Mesothelial cell of epicardium (in vitro differentiated cells): ENCODE results near the gene SAP30BP. TPM values are rescaled to one million over a fixed set of nuclear protein-coding genes. Genes with fewer than 3 reads are reported as not detected.

ENCODE experiments used
- DNase-seq, 2 experiments: peaks; one replicate each; pipeline ENCODE4 v3.0.0; 2021; ENCODE audit warnings: low spot score in 2 of 2; ENCODE audit not compliant: unreplicated experiment in 2 of 2
- H3K27ac Mint-ChIP-seq: 2 replicates; pipeline ENCODE4 v1.8.0; 2021; ENCODE audit warnings: mixed read lengths
- H3K27me3 Mint-ChIP-seq: 2 replicates; pipeline ENCODE4 v1.8.0; 2021; ENCODE audit warnings: low read depth, mixed read lengths
- H3K36me3 Mint-ChIP-seq: 2 replicates; pipeline ENCODE4 v1.8.0; 2021; ENCODE audit warnings: mixed read lengths
- H3K4me1 Mint-ChIP-seq: 2 replicates; pipeline ENCODE4 v1.8.0; 2021; ENCODE audit warnings: mixed read lengths
- H3K4me3 Mint-ChIP-seq: 2 replicates; pipeline ENCODE4 v1.8.0; 2021; ENCODE audit warnings: mild to moderate bottlenecking, moderate library complexity, mixed read lengths
- H3K9me3 Mint-ChIP-seq: 2 replicates; pipeline ENCODE4 v1.8.0; 2021; ENCODE audit warnings: mixed read lengths
- total RNA-seq: library from RNA; stranded (reverse); gene quantifications from 3 replicates; pipeline ENCODE4 v1.2.1, GENCODE V29; 2021
- TF ChIP-seq, protein P1 (sequence below): fragments of 200-600 bp; sonication (generic); IDR thresholded peaks from one replicate; pipeline ENCODE4 v1.5.0; 2021; ENCODE audit warnings: antibody characterized with exemption; ENCODE audit not compliant: unreplicated experiment

Gene SAP30BP
- total RNA-seq: 96.0 to 109 TPM (median 106 TPM) in 3 replicates

GRCh38 chr17:75666959-75667790 is at the start of gene SAP30BP, which contains the start of gene RECQL5:
Gene SAP30BP, plus strand, starts transcription at chr17:75667338. Its CDS starts 35 bp downstream, at chr17:75667373.
Gene RECQL5, minus strand, starts transcription at chr17:75667154. Its CDS starts 597 bp downstream, at chr17:75666557.
- Mint-ChIP-seq H3K27me3 (no peaks in the 10 kb centered on the region), H3K27ac (peak within 1 kb of the TSS; percentile 83), H3K4me1 (peaks cover 17% of the 10 kb centered on the region), H3K4me3 (peak within 1 kb of the TSS; percentile 59), H3K36me3 (peaks cover 26% of the 10 kb centered on the region), H3K9me3 (no peaks in the 10 kb centered on the region)
- peak; percentile 97 to 98 for DNase-seq
- TF ChIP-seq, protein P1, sequence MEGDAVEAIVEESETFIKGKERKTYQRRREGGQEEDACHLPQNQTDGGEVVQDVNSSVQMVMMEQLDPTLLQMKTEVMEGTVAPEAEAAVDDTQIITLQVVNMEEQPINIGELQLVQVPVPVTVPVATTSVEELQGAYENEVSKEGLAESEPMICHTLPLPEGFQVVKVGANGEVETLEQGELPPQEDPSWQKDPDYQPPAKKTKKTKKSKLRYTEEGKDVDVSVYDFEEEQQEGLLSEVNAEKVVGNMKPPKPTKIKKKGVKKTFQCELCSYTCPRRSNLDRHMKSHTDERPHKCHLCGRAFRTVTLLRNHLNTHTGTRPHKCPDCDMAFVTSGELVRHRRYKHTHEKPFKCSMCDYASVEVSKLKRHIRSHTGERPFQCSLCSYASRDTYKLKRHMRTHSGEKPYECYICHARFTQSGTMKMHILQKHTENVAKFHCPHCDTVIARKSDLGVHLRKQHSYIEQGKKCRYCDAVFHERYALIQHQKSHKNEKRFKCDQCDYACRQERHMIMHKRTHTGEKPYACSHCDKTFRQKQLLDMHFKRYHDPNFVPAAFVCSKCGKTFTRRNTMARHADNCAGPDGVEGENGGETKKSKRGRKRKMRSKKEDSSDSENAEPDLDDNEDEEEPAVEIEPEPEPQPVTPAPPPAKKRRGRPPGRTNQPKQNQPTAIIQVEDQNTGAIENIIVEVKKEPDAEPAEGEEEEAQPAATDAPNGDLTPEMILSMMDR: no peak

- Mint-ChIP-seq H3K4me3 (no peak overlapping the region), H3K27me3 (no peaks in the 10 kb centered on the region), H3K27ac (no peak overlapping the region), H3K9me3 (no peaks in the 10 kb centered on the region), H3K4me1 (peaks cover 6% of the 10 kb centered on the region), H3K36me3 (peaks cover 2% of the 10 kb centered on the region)
- TF ChIP-seq, protein P1: no peak
- DNase-seq: no peak
Observed at GRCh38 chr17:75617675-75618074, 49.5 kb upstream of the SAP30BP start.

DNA sequence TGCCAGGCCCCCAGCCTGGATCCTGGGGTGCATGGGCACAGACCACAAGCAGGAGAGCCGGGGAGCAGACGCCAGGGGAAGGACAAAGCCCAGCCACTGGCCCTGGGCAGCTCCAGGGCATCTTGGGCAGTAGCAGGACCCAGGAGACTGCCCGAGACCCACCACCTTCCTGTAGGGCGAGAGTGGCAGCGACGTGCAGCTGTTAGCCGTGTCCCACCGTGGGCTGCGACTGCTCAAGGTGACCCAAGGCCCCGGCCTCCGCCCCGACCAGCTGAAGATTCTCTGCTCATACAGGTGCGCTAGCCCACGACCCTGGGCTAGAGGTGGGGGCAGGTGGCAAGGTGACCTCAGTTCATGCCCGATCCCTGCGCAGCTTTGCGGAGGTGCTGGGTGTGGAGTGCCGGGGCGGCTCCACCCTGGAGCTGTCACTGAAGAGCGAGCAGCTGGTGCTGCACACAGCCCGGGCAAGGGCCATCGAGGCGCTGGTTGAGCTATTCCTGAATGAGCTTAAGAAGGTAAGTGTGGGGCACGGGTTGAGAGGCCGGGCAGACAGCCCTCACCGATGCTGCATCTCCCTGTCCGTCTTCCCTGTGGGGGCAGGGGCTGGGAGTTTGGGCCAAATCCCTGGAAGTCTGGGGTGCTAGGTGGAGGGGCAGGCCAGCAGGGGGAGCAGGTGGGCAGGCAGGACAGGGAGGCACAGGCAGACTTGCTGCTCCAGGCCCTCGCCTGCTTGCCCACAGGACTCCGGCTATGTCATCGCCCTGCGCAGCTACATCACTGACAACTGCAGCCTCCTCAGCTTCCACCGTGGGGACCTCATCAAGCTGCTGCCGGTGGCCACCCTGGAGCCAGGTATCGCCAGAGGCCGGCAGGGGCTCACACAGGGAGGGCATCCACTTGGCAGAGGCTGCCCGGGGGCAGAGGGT is 47.4 kb upstream of the SAP30BP start:
- no peak overlapping the region for H3K4me3 Mint-ChIP-seq
- DNase-seq: peak in 1 of 2 experiments; percentile 54
- H3K4me1 Mint-ChIP-seq: peaks cover 6% of the 10 kb centered on the region
- TF ChIP-seq, protein P1: peak; percentile 21
- no peaks in the 10 kb centered on the region for H3K27me3 Mint-ChIP-seq
- H3K27ac Mint-ChIP-seq: no peak overlapping the region
- no peaks in the 10 kb centered on the region for H3K9me3 Mint-ChIP-seq
- H3K36me3 Mint-ChIP-seq: peaks cover 2% of the 10 kb centered on the region

GRCh38 chr17:75621489-75621888 is 45.6 kb upstream of the SAP30BP start:
- Mint-ChIP-seq H3K4me3 (no peak overlapping the region), H3K9me3 (no peaks in the 10 kb centered on the region), H3K4me1 (peaks cover 6% of the 10 kb centered on the region), H3K27me3 (no peaks in the 10 kb centered on the region), H3K36me3 (no peaks in the 10 kb centered on the region), H3K27ac (no peak overlapping the region)
- TF ChIP-seq, protein P1: no peak
- no peak for DNase-seq

GRCh38 chr17:75622076-75622475 is 45.1 kb upstream of the SAP30BP start:
- Mint-ChIP-seq H3K27ac (no peak overlapping the region), H3K4me3 (no peak overlapping the region), H3K9me3 (no peaks in the 10 kb centered on the region), H3K36me3 (no peaks in the 10 kb centered on the region), H3K4me1 (peaks cover 6% of the 10 kb centered on the region), H3K27me3 (no peaks in the 10 kb centered on the region)
- no peak for DNase-seq
- TF ChIP-seq, protein P1: no peak
